OCI-LY7 (cell line): ENCODE data around the gene CFB. TPM values are rescaled to one million over a fixed set of nuclear protein-coding genes. Genes with fewer than 3 reads are reported as not detected.

Source experiments
- BruUV-seq: library from RNA; stranded (reverse); fragments of 400-500 nt; replicated peaks from 2 replicates; lab custom pipeline; 2021; lab: Mats Ljungman, UMichigan
- CTCF ChIA-PET: fragments of 300-600 bp; sonication (Branson Sonifier 250); formaldehyde crosslinking; loops from one replicate; lab custom pipeline; 2022; ENCODE audit warnings: antibody characterized with exemption; ENCODE audit not compliant: unreplicated experiment; lab: Charles Lee
- POLR2A ChIA-PET: fragments of 300-600 bp; sonication (Branson Sonifier 250); formaldehyde crosslinking; loops from one replicate; lab custom pipeline; 2022; ENCODE audit warnings: antibody characterized with exemption; lab: Charles Lee
- DNase-seq: peaks from one replicate; pipeline ENCODE4 v3.0.0-alpha.2; 2015; ENCODE audit warnings: low spot score
- H2AFZ ChIP-seq: fragments of 200-600 bp; sonication (generic), shearing (Covaris generic); 2 replicates; pipeline ENCODE4 v1.6.1; 2014; ENCODE audit warnings: mild to moderate bottlenecking, antibody characterized with exemption, low read length, moderate library complexity
- H3K27ac ChIP-seq: fragments of 200-600 bp; sonication (generic); 2 replicates; pipeline ENCODE4 v1.5.1; 2014; ENCODE audit warnings: mixed run types, low read depth, mild to moderate bottlenecking, moderate library complexity, low read length, inconsistent platforms; ENCODE audit not compliant: poor library complexity, severe bottlenecking
- H3K36me3 ChIP-seq: fragments of 200-600 bp; sonication (generic); 2 replicates; pipeline ENCODE4 v1.6.1; 2014; ENCODE audit warnings: mild to moderate bottlenecking, antibody characterized with exemption, low read length, moderate library complexity, mixed read lengths; ENCODE audit not compliant: insufficient read depth
- H3K4me1 ChIP-seq: fragments of 200-600 bp; sonication (generic); 2 replicates; pipeline ENCODE4 v1.5.1; 2014; ENCODE audit warnings: mild to moderate bottlenecking, low read length; ENCODE audit not compliant: insufficient read depth, poor library complexity, severe bottlenecking
- H3K4me2 ChIP-seq: fragments of 200-600 bp; sonication (generic); 2 replicates; pipeline ENCODE4 v1.6.1; 2014; ENCODE audit warnings: mild to moderate bottlenecking, low read length
- H3K4me3 ChIP-seq: fragments of 200-600 bp; sonication (generic); 2 replicates; pipeline ENCODE4 v1.5.1; 2014; ENCODE audit warnings: mild to moderate bottlenecking, low read depth, low read length; ENCODE audit not compliant: poor library complexity, severe bottlenecking
- H3K79me2 ChIP-seq: fragments of 200-600 bp; sonication (generic); 2 replicates; pipeline ENCODE4 v1.6.1; 2016; ENCODE audit warnings: low read depth, mild to moderate bottlenecking, low read length, moderate library complexity, mixed read lengths; ENCODE audit not compliant: insufficient read depth
- H3K9me2 ChIP-seq: fragments of 200-600 bp; sonication (generic); 2 replicates; pipeline ENCODE4 v1.6.1; 2016; ENCODE audit warnings: mild to moderate bottlenecking, low read length, mixed read lengths; ENCODE audit not compliant: insufficient read depth
- H3K9me3 ChIP-seq: fragments of 200-600 bp; sonication (generic); 2 replicates; pipeline ENCODE4 v1.6.1; 2014; ENCODE audit warnings: mild to moderate bottlenecking, mixed run types, low read length, mixed read lengths
- H4K20me1 ChIP-seq: fragments of 200-600 bp; sonication (generic); 2 replicates; pipeline ENCODE4 v1.6.1; 2014; ENCODE audit warnings: mild to moderate bottlenecking, antibody characterized with exemption, low read length, moderate library complexity, mixed read lengths; ENCODE audit not compliant: insufficient read depth
- CTCF ChIP-seq: fragments of 200-600 bp; sonication (generic); conservative IDR thresholded peaks from 2 replicates; pipeline ENCODE4 v1.5.1; 2014; ENCODE audit warnings: mild to moderate bottlenecking, antibody characterized with exemption, low read length, moderate library complexity, mixed read lengths
- EZH2phosphoT487 ChIP-seq: fragments of 200-600 bp; sonication (generic); IDR thresholded peaks from 2 replicates; pipeline ENCODE4 v1.6.1; 2018; ENCODE audit warnings: low read depth, borderline replicate concordance, mild to moderate bottlenecking, mixed run types, antibody characterized with exemption, low read length, moderate library complexity, mixed read lengths
- intact Hi-C: fragments of 100-400 bp; cut with micrococcal nuclease; formaldehyde crosslinking; loops from one replicate; pipeline ENCODE4 v1.10.0; 2022; ENCODE audit not compliant: unreplicated experiment
- total RNA-seq, 2 experiments: library from RNA; depleted of rRNA in 1 of 2; stranded (reverse); fragments of >200 nt in 1 of 2; shearing (Covaris generic) in 1 of 2; gene quantifications; 2 replicates each; pipeline ENCODE4 v1.2.3, GENCODE V29; 2014 to 2022

Gene CFB
- total RNA-seq, 2 experiments from 2014 or later = 1.1 to 1.2 TPM

- H3K4me1 ChIP-seq = peaks cover 18% of the 10 kb centered on the region
- ChIA-PET POLR2A (interaction anchor here (0.7 to 3.3 kb wide), 3 partner anchors 12 to 298 kb away, joined by 3 to 26 read pairs (median 4); partner anchors contain the start of genes C6orf47 and DXO), CTCF (interaction anchor here (1.1 kb wide), 1 partner anchor 8 kb away, joined by 3 read pairs; no protein-coding TSS in a partner anchor)
- H3K4me2 ChIP-seq = peak within 1 kb of the TSS; percentile 91
- peak; percentile 99 for DNase-seq
- H3K36me3 ChIP-seq = peaks cover 50% of the 10 kb centered on the region
- peaks cover 21% of the 10 kb centered on the region; the same call in 1 of the 2 replicates for H3K79me2 ChIP-seq
- no peak within 1 kb of the TSS for H3K27ac ChIP-seq
- TF ChIP-seq EZH2phosphoT487 = no peak
- no peak for TF ChIP-seq CTCF
- peak within 1 kb of the TSS; percentile 81 for H2AFZ ChIP-seq
- H4K20me1 ChIP-seq = no peaks in the 10 kb centered on the region
- H3K4me3 ChIP-seq = peak within 1 kb of the TSS; percentile 97
- BruUV-seq = TSS peak; percentile 87
- intact Hi-C loops = loop anchor here (1.0 to 10.0 kb wide), 3 partner anchors 13 to 254 kb away; partner anchors contain the start of genes ABHD16A, DXO and LY6G6F
- H3K9me2 ChIP-seq = no peaks in the 10 kb centered on the region
- H3K9me3 ChIP-seq = no peaks in the 10 kb centered on the region
Observed at GRCh38 chr6:31958741-31959739, 13.1 kb downstream of the CFB start, which contains the start of the genes NELFE and SKIC2. TSS of gene NELFE (minus strand) at chr6:31958971. CDS start at chr6:31958446, 525 bp downstream. TSS of gene SKIC2 (plus strand) at chr6:31959175. CDS start at chr6:31959193, 18 bp downstream.

- no peaks in the 10 kb centered on the region for H3K9me3 ChIP-seq
- no peaks in the 10 kb centered on the region for H4K20me1 ChIP-seq
- peaks cover 47% of the 10 kb centered on the region for H3K36me3 ChIP-seq
- ChIA-PET POLR2A (no interaction called here), CTCF (interaction anchor here (0.5 kb wide), 1 partner anchor 151 kb away, joined by 3 read pairs; no protein-coding TSS in a partner anchor)
- DNase-seq = no peak
- TF ChIP-seq CTCF (no peak), EZH2phosphoT487 (no peak)
- no peak overlapping the region for H3K4me2 ChIP-seq
- no peaks in the 10 kb centered on the region for H3K9me2 ChIP-seq
- H3K27ac ChIP-seq = no peak overlapping the region
- BruUV-seq = no TSS peak
- intact Hi-C loops = no loop called here
- H3K79me2 ChIP-seq = peaks cover 21% of the 10 kb centered on the region; the same call in 1 of the 2 replicates
- H2AFZ ChIP-seq = no peak overlapping the region
- H3K4me1 ChIP-seq = peaks cover 18% of the 10 kb centered on the region
- H3K4me3 ChIP-seq = no peak overlapping the region
Observed at GRCh38 chr6:31961616-31962015, 15.7 kb downstream of the CFB start.
